H9 (cell line): ENCODE measurements around the gene FAM114A1. TPM values are rescaled to one million over a fixed set of nuclear protein-coding genes. Genes with fewer than 3 reads are reported as not detected.

Source experiments
- DNase-seq: peaks from one replicate; pipeline ENCODE4 v3.0.0-alpha.2; 2017
- H2AFZ ChIP-seq: one replicate; pipeline ENCODE4 v1.6.1; 2013; ENCODE audit warnings: mild to moderate bottlenecking, low read length, control low read depth, moderate library complexity
- H2AK5ac ChIP-seq: 2 replicates; pipeline ENCODE4 v1.6.1; 2013; ENCODE audit warnings: low read length, control low read depth, mixed read lengths; ENCODE audit not compliant: insufficient read length
- H2BK120ac ChIP-seq: one replicate; pipeline ENCODE4 v1.6.1; 2013; ENCODE audit warnings: low read depth, mild to moderate bottlenecking, low read length, control low read depth, inconsistent platforms; ENCODE audit not compliant: poor library complexity, severe bottlenecking
- H2BK12ac ChIP-seq: 2 replicates; pipeline ENCODE4 v1.6.1; 2013; ENCODE audit warnings: low read length, control low read depth, mixed read lengths, low read depth; ENCODE audit not compliant: insufficient read length
- H2BK15ac ChIP-seq: 2 replicates; pipeline ENCODE4 v1.6.1; 2013; ENCODE audit warnings: low read depth, low read length, control low read depth
- H2BK20ac ChIP-seq: one replicate; pipeline ENCODE4 v1.6.1; 2013; ENCODE audit warnings: low read depth, mild to moderate bottlenecking, low read length, control low read depth, inconsistent platforms; ENCODE audit not compliant: poor library complexity, severe bottlenecking
- H2BK5ac ChIP-seq: 2 replicates; pipeline ENCODE4 v1.6.1; 2013; ENCODE audit warnings: low read length, control low read depth, mixed read lengths; ENCODE audit not compliant: insufficient read length
- H3K14ac ChIP-seq: 2 replicates; pipeline ENCODE4 v1.6.1; 2013; ENCODE audit warnings: low read length, control low read depth; ENCODE audit not compliant: insufficient read depth
- H3K18ac ChIP-seq: 2 replicates; pipeline ENCODE4 v1.6.1; 2013; ENCODE audit warnings: low read depth, mild to moderate bottlenecking, mixed read lengths, low read length, control low read depth; ENCODE audit not compliant: insufficient read length
- H3K23ac ChIP-seq: 2 replicates; pipeline ENCODE4 v1.6.1; 2013; ENCODE audit warnings: low read length, control low read depth, mixed read lengths, low read depth; ENCODE audit not compliant: insufficient read length
- H3K23me2 ChIP-seq: 2 replicates; pipeline ENCODE4 v1.6.1; 2013; ENCODE audit warnings: low read depth, mild to moderate bottlenecking, mixed read lengths, low read length, control low read depth; ENCODE audit not compliant: insufficient read length, poor library complexity, severe bottlenecking
- H3K27ac ChIP-seq: 2 replicates; pipeline ENCODE4 v1.5.1; 2013; ENCODE audit warnings: low read length, control low read depth, mixed read lengths, low read depth; ENCODE audit not compliant: insufficient read length
- H3K27me3 ChIP-seq: 2 replicates; pipeline ENCODE4 v1.6.1; 2013; ENCODE audit warnings: low read length, control low read depth, inconsistent platforms; ENCODE audit not compliant: insufficient read depth
- H3K4ac ChIP-seq: 2 replicates; pipeline ENCODE4 v1.6.1; 2013; ENCODE audit warnings: low read depth, mild to moderate bottlenecking, control low read depth, inconsistent platforms, low read length, moderate library complexity
- H3K4me1 ChIP-seq: 2 replicates; pipeline ENCODE4 v1.6.1; 2013; ENCODE audit warnings: low read length, control low read depth, inconsistent platforms; ENCODE audit not compliant: insufficient read depth
- H3K4me2 ChIP-seq: 2 replicates; pipeline ENCODE4 v1.6.1; 2013; ENCODE audit warnings: low read length, control low read depth, mixed read lengths; ENCODE audit not compliant: insufficient read length, insufficient read depth
- H3K56ac ChIP-seq: 2 replicates; pipeline ENCODE4 v1.6.1; 2013; ENCODE audit warnings: low read depth, mild to moderate bottlenecking, mixed read lengths, low read length, control low read depth; ENCODE audit not compliant: insufficient read length
- H3K79me1 ChIP-seq: 2 replicates; pipeline ENCODE4 v1.6.1; 2013; ENCODE audit warnings: low read depth, mild to moderate bottlenecking, moderate library complexity, low read length, control low read depth, inconsistent platforms; ENCODE audit not compliant: insufficient read depth, poor library complexity, severe bottlenecking
- H3K79me2 ChIP-seq: 2 replicates; pipeline ENCODE4 v1.6.1; 2013; ENCODE audit warnings: low read length, control low read depth, inconsistent platforms; ENCODE audit not compliant: insufficient read depth
- H3K9ac ChIP-seq: 2 replicates; pipeline ENCODE4 v1.6.1; 2013; ENCODE audit warnings: low read length, control low read depth, mixed read lengths; ENCODE audit not compliant: insufficient read length; ENCODE audit errors: extremely low read depth
- H3K9me3 ChIP-seq: one replicate; pipeline ENCODE4 v1.6.1; 2013; ENCODE audit warnings: low read depth, low read length, inconsistent platforms; ENCODE audit not compliant: control insufficient read depth
- H3T11ph ChIP-seq: one replicate; pipeline ENCODE4 v1.6.1; 2013; ENCODE audit warnings: mild to moderate bottlenecking, low read length, control low read depth, inconsistent platforms
- H4K20me1 ChIP-seq: one replicate; pipeline ENCODE4 v1.6.1; 2013; ENCODE audit not compliant: control insufficient read depth, insufficient read length, insufficient read depth
- H4K5ac ChIP-seq: 2 replicates; pipeline ENCODE4 v1.6.1; 2013; ENCODE audit warnings: low read depth, mild to moderate bottlenecking, mixed read lengths, low read length, control low read depth; ENCODE audit not compliant: insufficient read length
- H4K8ac ChIP-seq: replicated peaks from 2 replicates; pipeline ENCODE4 v1.6.1; 2013; ENCODE audit warnings: low read length, control low read depth, mixed read lengths, low read depth; ENCODE audit not compliant: insufficient read length
- H4K91ac ChIP-seq: 2 replicates; pipeline ENCODE4 v1.6.1; 2013; ENCODE audit warnings: low read depth, mild to moderate bottlenecking, moderate library complexity, mixed read lengths, low read length, control low read depth; ENCODE audit not compliant: insufficient read length
- H3K27ac Mint-ChIP-seq, 3 experiments: 2 replicates in 2 of 3; 3 replicates in 1 of 3; pipeline ENCODE4 v1.8.0; 2020 to 2021; ENCODE audit warnings: mixed read lengths in 3 of 3, mild to moderate bottlenecking in 1 of 3, moderate library complexity in 1 of 3
- H3K27me3 Mint-ChIP-seq: 2 replicates; pipeline ENCODE4 v1.8.0; 2021; ENCODE audit warnings: low read depth, mild to moderate bottlenecking, moderate library complexity, mixed read lengths
- H3K36me3 Mint-ChIP-seq, 3 experiments: 2 replicates in 2 of 3; 3 replicates in 1 of 3; pipeline ENCODE4 v1.8.0; 2020 to 2021; ENCODE audit warnings: low read depth in 3 of 3, mixed read lengths in 3 of 3; ENCODE audit not compliant: insufficient read depth in 1 of 3
- H3K4me1 Mint-ChIP-seq, 2 experiments: 2 replicates each; pipeline ENCODE4 v1.8.0; 2020; ENCODE audit warnings: mixed read lengths in 2 of 2
- H3K4me3 Mint-ChIP-seq, 2 experiments: 2 replicates in 1 of 2; 3 replicates in 1 of 2; pipeline ENCODE4 v1.8.0; 2020 to 2021; ENCODE audit warnings: mild to moderate bottlenecking in 2 of 2, mixed read lengths in 2 of 2, moderate library complexity in 1 of 2
- H3K9me3 Mint-ChIP-seq, 2 experiments: 2 replicates in 1 of 2; 3 replicates in 1 of 2; pipeline ENCODE4 v1.8.0; 2020; ENCODE audit warnings: mild to moderate bottlenecking in 2 of 2, mixed read lengths in 2 of 2, moderate library complexity in 1 of 2
- CTCF ChIP-seq: fragments of 200-600 bp; sonication (generic); conservative IDR thresholded peaks from 3 replicates; pipeline ENCODE4 v1.8.0; 2021; ENCODE audit warnings: antibody characterized with exemption, mild to moderate bottlenecking
- WGBS: extraction: QIAGEN DNeasy Blood & Tissue Kit; methylation state at CpG from one replicate; pipeline ENCODE4 v1.1.7; 2013; ENCODE audit warnings: missing lambda C conversion rate, low lambda C conversion rate, mixed read lengths; ENCODE audit not compliant: insufficient read length; ENCODE audit errors: extremely low coverage; 5-methylcytosine and 5-hydroxymethylcytosine counted together
- total RNA-seq: library from RNA; stranded (reverse); gene quantifications from 2 replicates; pipeline ENCODE4 v1.2.1, GENCODE V29; 2021

Gene FAM114A1
- total RNA-seq, 1 experiment from 2014 or later, result 9.9 TPM

GRCh38 chr4:38842994-38843393, 24.6 kb upstream of the FAM114A1 start:
- Histone ChIP-seq H2AK5ac (no peak overlapping the region), H3K14ac (no peak overlapping the region), H2BK5ac (no peak overlapping the region), H3T11ph (no peak overlapping the region), H2BK15ac (no peak overlapping the region), H3K27ac (no peak overlapping the region), H4K8ac (no peak overlapping the region), H3K79me2 (no peaks in the 10 kb centered on the region), H3K9ac (no peak overlapping the region), H4K5ac (no peak overlapping the region), H3K4me2 (no peak overlapping the region), H3K4me1 (no peaks in the 10 kb centered on the region), H3K23me2 (no peaks in the 10 kb centered on the region), H3K18ac (no peak overlapping the region), H2BK20ac (no peak overlapping the region), H3K79me1 (no peaks in the 10 kb centered on the region), H2AFZ (no peak overlapping the region), H3K9me3 (no peaks in the 10 kb centered on the region), H2BK120ac (no peak overlapping the region), H3K56ac (no peak overlapping the region), H2BK12ac (no peak overlapping the region), H4K20me1 (no peaks in the 10 kb centered on the region), H3K23ac (no peak overlapping the region), H3K4ac (no peak overlapping the region), H4K91ac (no peak overlapping the region), H3K27me3 (no peaks in the 10 kb centered on the region)
- TF ChIP-seq CTCF, result no peak
- Mint-ChIP-seq H3K27me3 (no peaks in the 10 kb centered on the region), H3K36me3 (peaks cover 0 to 5% (median 0%) of the 10 kb centered on the region in 3 experiments; a peak in 1 of 7 replicates), H3K4me3 (no peak overlapping the region), H3K9me3 (peaks cover 10 to 12% of the 10 kb centered on the region in 2 experiments; a peak in 3 of 5 replicates), H3K4me1 (peaks cover 13 to 15% of the 10 kb centered on the region in 2 experiments), H3K27ac (no peak overlapping the region; a peak in 1 of 7 replicates)
- no CpG with 5 or more reads among the region's 4 CpGs for WGBS
- no peak for DNase-seq
